GM19035 (cell line): ENCODE measurements around the gene ZNF221.

ENCODE experiments used
- ATAC-seq: cut with Tn5 transposase; IDR thresholded peaks from one replicate; pipeline ENCODE4 v1.9.1; 2021; ENCODE audit not compliant: unreplicated experiment

ZNF221 gene

DNA sequence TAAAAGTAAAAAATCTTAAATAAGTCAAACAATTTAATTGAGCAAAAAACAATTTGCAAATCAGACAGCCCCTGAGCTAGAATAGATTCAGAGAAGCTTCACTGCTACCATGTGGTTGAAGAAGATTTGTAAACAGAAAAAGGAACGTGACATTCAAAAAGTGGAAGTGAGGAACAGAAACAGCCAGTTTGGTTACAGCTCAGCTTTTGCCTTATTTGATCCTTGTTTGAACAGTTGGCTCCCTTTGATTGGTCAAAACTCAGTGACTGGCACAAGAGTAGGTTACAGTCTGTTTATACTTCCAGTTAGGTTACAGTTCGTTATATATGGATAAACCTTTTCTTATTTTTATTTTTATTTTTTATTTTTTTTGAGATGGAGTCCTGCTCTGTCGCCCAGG, 5.8 kb downstream of the ZNF221 start:
- no peak for ATAC-seq

DNA sequence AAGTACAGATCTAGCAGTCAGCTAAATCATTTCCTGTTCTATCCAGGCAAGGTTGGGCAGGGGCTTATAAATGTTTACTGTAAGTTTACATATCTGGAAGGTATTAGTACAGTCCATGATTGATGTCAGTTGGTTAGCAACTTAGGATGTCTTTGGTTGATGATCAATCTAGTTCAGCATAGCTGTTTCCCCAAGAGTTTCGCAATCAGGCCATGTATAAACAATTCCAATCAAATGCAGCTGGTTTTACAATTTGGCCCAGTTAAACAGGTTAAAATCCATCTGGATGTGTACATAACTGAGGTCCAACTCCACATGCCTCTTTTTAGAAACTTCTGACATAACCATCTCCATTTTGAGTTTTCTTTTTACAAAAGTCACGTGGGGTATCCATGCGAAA, 6.9 kb downstream of the ZNF221 start:
- ATAC-seq, result no peak

DNA sequence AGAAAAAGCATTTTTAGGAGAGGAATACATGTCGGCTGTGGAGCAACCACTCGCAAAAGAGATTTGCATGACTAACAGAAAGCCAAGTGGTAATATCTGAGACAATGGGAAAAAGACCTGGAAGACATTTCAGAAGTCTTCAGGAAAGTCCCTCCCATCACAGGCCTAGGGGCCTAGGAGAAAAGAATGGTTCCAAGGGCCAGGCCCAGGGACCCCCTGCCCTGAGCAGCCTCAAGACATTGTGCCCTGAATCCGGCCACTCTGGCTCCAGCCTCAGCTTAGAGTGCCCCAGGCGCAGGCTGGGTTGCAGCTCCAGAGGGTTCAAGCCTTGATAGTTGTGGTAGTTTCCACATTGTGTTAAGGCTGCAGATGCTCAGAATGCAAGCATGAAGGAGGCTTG, 9.4 kb downstream of the ZNF221 start:
- ATAC-seq, result no peak

DNA sequence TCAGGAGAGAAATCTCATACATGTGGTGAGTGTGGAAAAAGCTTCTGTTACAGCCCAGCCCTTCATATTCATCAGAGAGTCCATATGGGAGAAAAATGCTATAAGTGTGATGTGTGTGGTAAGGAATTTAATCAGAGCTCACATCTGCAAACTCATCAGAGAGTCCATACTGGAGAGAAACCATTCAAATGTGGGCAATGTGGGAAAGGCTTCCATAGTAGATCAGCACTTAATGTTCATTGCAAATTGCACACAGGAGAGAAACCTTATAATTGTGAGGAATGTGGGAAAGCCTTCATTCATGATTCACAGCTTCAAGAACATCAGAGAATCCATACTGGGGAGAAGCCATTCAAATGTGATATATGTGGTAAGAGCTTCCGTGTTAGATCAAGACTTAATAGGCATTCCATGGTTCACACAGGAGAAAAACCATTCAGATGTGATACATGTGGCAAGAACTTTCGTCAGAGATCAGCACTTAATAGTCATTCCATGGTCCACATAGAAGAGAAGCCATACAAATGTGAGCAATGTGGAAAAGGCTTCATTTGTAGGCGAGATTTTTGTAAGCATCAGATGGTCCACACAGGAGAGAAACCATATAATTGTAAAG, 15.2 kb downstream of the ZNF221 start:
- ATAC-seq, result no peak

DNA sequence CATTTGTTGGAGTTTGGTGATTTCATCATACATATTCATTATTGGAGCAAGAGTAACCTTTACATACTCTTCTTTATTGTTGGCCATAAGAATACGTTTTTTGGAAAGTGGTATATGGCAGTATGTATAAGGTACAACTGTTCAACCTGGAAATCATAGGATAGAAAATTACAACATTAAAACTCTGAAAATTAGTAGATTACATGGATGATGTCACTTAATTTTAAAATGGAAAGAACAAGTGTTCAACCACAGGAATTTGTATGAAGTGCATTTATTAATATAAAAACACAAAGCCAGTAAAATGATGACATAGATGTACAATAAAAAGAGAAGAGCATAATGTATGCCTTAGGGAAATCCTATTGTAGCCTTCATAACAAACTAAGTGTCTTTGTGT, 25.7 kb downstream of the ZNF221 start:
- ATAC-seq, result no peak

DNA sequence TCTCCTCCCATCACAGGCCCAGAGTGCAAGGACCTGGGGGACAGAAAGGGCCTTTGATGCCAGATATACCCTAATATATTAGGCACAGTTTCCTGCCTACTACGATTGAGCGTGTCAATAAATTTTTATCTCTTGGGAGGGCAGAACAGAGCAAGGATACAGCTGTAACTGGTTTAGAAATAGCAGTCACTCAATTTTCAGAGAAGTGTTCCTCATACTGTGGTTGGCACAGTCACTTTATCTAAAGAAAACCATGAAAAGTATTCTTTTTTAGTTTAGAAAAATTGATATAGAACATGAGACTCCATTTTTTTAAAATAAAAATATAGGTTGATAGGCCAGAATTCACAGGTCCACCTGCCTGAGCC, 32.5 kb downstream of the ZNF221 start:
- no peak for ATAC-seq

DNA sequence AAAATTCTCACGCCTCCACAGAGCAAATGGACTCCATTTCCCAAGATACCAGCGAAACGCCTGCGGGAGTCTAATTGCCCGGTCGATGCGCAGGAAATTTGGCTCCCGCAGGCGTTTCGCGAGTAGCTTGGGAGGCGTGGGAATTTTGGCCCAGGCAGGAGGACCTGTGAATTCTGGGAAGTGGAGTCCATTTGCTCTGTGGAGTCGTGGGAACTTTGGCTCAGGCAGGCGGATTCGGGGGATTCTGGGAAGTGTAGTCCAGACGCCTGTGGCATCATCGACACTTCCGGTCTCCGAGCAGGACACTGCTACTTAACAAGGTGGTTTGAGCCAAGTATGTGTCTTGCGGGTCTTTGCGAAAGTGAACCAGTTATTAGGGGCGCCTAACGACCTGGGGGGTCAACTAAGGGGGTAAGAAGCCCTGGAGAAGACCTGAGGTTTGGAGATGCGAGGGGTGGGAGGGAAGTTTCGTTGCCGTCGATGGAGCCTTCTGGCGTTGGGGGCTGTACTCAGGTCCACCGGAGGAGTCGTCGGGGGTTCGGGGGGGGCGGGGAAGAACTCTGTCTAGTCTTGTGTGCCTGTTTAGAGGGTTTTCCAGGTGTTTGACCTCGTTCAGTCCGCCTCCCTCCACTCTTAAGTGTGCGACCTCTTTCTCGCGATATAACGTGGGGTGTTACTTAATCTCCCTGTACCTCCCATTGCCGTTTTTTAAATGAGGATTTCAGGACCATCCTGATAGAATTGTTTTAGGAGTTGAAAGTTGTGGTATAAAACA, 33.1 kb downstream of the ZNF221 start, which contains the start of gene ZNF155:
ZNF155 (plus strand) TSS at position 277 of the 775 bp plus-strand sequence. CDS start 4,356 bp downstream, outside the sequence.
- peak; percentile 85 for ATAC-seq

DNA sequence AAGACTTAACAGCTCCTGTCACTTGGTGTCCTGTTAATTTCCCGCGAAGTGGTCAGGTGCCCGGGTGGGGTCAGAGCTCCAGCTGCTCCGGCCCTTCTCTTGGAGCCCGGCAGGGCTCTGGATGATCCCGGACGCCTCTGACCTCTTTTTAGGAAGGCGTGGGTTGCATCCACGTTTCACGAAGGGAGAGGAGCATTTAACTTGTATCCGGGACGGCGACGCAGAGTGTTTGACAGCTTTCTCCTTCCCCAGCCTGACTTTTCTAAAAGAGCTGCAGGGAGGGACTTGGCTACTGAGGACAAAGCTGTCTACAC, 33.6 kb downstream of the ZNF221 start:
- ATAC-seq, result no peak

DNA sequence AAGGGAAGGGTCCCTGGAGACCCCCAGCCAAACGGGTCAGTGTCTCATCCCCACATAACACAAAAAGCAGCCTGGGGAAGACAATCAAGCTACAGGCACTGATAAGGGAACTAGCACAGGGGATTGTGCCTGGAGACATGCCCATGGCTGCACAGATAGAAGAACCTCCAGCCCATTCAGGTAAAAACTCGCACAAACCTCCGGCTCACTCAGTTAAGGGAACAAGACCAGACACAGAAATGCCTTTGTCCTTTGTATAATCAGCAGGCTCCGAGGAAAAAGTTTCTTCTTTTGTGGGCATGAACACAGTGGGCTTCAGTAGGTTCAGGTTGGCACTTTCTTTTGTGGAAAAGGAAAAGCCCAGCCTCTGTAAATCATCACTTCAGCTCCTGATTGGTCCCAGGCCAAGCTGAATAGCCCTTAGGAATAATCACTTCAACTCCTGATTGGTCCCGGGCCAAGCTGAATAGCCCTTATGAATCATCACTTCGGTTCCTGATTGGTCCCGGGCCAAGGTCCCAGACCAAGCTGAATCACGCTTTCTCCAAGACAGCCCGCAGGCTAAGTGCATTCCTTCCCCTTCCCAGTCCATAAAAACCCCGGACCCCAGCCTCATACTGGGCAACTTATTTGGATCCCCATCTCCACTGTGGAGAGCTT, 46.7 kb downstream of the ZNF221 start:
- ATAC-seq, result no peak

DNA sequence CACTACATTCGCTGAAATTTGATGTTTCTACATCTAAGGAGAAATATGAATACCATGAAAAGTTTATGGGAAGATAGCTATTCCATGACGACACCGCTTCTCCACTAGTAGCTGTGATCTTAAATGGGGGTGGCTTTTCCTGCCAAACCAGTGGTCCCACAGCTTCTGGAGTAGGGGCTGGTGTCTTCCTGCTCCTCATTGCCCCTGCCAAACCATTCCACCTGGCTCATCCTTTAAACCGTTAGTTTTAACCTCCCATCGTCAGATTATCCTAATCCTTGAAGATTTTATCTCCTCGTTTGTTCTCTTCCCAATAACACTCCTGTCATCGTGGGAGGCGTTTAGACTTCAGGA, 51.2 kb downstream of the ZNF221 start:
- ATAC-seq, result no peak

DNA sequence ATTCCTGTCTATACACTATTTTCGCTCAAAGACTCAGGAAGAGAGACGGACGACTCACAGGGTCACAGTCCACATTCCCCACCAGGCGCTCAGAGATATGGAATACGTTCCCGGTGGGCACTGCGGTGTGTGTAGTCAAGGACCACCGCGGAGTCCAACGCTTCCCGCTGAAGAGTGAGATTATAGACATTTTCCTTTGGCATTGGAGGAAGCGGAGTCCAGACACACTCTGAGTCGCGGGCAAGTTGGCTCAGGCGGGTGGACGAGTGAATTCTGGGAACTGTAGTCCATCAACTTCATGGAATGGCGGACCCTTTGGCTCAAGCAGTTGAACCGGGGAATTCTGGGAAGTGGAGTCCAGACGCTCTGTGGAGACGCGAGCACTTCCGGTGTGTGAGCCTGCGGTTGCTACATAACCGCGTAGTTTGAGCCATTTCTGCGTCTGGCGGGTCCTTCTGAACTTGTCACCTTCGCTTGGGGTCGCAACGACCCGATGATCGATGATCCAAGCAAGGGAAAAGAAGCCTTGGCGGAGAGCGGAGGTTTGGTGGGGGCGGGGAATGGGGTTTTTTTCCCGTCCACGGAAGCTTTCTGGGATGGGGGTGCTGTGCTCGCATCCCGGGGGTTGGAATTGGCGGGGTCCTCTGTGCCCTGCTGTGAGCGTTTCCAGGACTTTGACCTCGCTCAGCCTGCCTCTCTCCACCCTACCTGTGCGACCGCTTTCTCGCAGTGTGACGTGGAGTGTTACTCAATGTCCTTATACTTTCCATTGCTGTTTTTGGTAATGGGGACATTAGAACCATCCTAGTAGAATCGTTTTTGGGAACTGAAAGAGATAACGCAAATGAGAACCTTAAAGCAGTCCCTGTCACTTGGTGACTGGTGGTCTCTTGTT, 51.8 kb downstream of the ZNF221 start, which contains the start of gene ZNF230:
ZNF230 (plus strand) TSS at position 392 of the 895 bp plus-strand sequence. CDS start 4,122 bp downstream, outside the sequence.
- ATAC-seq, result peak; percentile 98

DNA sequence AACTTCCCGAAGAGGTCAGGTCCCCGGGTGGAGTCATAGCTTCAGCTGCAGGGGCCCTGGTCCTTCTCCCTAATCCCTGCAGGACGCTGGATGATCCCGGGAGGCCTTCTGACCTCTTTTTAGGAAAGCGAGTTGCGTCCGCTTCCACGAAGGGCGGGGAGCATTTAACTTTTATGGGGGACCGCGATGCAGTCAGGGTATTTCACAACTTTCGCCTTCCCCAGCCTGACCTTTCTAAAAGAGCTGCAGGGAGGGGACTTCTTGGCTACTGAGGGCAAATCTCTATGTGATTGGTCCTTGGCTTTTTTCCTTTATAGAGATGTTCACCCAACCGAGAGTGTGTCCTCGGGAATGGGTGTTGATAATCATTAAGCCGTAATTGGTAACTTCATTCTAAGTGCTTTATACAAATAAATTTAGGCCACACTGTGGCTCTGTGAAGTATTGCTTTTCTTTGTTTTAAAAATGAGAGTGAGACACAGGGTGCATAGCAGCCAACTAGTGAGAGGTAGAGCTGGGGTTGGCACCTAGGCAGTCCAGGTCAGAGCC, 52.5 kb downstream of the ZNF221 start:
- ATAC-seq, result no peak

DNA sequence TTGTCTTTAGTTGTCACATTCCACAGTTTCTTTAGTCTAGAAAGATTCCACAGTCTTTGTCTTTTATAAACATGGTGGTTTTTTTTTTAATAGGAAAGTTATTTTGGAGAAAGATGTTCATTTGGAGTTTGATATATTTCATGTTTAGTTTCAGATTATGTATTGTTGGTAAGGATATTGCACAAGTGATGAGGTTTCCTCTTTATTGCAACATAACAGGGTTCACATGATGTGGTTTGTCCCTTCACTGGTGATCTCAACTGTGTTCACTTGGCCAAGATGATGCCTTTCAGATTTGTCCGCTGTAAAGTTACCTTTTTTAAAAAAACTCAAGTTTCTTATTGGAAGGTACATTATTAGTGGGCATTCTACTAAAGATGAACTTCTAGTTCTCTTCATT, 54.9 kb downstream of the ZNF221 start:
- no peak for ATAC-seq

DNA sequence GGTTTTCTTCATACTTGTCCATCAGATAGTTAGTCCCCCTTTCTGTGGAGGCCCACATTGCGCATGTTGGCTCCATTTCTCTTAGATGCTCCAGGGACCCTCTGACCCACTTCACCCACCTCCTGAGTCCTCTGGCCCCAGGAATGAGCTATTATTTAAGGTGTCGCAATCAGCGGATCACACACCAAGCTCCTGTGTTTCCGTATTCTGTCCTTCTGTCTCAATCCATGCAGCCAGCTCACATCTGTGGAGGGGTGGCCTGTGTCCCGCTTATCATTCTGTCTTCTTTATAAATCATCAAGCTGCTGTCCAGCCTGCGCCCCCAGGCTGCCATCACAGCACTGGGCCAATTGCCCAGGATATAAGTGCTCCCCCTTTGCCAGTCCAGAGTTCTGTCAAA, 56.4 kb downstream of the ZNF221 start:
- no peak for ATAC-seq

DNA sequence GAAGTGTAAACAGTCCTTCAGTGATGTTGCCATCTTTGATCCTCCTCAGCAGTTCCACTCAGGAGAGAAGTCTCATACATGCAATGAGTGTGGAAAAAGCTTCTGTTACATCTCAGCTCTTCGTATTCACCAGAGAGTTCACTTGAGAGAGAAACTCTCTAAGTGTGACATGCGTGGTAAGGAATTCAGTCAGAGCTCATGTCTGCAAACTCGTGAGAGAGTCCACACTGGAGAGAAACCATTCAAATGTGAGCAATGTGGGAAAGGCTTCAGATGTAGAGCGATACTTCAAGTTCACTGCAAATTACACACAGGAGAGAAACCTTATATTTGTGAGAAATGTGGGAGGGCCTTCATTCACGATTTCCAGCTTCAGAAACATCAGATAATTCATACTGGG, 59.4 kb downstream of the ZNF221 start:
- ATAC-seq, result no peak
